T-helper 2 cell treated with Interferon-gamma antibody and Interleukin-4, amounts not matched to agents 100 ng/mL and 5 ng/mL, for 36 hours (primary cell): ENCODE results near the gene ST3GAL3. TPM values are rescaled to one million over a fixed set of nuclear protein-coding genes. Genes with fewer than 3 reads are reported as not detected.

ENCODE experiments used
- intact Hi-C: fragments of 100-400 bp; cut with micrococcal nuclease; formaldehyde crosslinking; loops from one replicate; pipeline ENCODE4 v1.15.1; 2023
- total RNA-seq: library from RNA; stranded (reverse); gene quantifications from 2 replicates; pipeline ENCODE4 v1.2.3, GENCODE V29; 2022

Gene ST3GAL3
- total RNA-seq, 1 donor from 2014 or later, result 23.4 TPM

DNA sequence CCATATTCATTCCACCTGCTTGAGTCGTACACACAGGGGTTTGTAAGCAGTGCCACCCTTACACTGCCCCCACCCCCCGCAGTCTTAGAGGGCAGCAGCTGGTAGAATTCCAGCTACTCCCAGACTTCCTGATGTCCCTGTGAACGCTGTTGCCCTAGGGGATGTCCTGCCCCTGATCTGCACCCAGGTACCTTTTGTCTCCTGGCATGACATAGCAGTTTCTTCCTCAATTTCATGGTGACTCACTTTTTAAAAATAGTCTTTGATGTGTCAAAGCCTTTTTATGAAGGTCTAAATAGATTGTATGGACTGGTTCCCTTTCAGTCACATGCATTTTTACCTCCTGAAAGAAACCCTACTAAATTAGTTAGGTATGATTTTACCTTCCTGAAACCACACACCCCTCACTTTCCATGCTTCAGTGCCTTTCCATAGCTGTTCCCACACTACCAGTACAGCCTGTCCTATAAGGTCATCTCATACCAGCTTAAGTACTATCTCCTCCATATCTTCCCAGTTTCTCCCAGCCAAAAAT, 76.4 kb downstream of the ST3GAL3 start:
- intact Hi-C loops, result no loop called here

DNA sequence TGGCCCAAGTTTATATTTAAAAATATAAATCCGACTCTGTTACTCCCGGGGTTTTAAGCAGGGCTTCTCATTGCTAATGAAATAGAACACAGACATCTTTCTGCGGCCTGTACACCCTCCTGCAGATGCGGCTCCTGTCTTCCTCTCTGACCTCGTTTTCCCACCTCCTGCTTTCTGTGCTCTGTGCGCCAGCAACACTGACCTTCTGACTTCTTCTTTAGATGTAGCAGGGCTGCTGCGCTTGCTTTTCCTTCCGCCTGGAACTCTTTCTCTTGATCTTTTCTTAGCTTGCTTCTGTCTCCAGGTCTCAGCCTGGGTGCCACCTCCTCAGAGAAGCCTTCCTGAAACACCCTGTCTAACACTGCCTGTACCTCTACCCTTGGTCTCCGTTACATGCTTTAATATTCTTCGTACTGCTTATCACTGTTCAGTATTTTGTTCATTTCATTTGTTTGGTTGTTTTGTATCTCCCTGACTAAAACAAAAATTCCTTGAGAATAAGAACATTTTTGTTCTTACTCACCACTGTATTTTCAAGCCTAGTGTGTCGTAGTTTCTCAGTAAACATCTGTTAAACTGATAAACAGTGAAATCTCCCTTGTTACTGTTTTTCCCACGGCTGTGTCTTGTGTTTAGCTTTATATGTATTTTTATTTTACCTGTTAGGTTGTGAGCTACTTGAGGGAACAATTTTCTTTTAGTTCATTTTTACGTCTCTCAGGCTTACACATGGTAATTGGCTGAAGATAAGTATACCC, 79.0 kb downstream of the ST3GAL3 start:
- intact Hi-C loops, result no loop called here

GRCh38 chr1:43786960-43787359, 79.6 kb downstream of the ST3GAL3 start:
- intact Hi-C loops, result no loop called here

DNA sequence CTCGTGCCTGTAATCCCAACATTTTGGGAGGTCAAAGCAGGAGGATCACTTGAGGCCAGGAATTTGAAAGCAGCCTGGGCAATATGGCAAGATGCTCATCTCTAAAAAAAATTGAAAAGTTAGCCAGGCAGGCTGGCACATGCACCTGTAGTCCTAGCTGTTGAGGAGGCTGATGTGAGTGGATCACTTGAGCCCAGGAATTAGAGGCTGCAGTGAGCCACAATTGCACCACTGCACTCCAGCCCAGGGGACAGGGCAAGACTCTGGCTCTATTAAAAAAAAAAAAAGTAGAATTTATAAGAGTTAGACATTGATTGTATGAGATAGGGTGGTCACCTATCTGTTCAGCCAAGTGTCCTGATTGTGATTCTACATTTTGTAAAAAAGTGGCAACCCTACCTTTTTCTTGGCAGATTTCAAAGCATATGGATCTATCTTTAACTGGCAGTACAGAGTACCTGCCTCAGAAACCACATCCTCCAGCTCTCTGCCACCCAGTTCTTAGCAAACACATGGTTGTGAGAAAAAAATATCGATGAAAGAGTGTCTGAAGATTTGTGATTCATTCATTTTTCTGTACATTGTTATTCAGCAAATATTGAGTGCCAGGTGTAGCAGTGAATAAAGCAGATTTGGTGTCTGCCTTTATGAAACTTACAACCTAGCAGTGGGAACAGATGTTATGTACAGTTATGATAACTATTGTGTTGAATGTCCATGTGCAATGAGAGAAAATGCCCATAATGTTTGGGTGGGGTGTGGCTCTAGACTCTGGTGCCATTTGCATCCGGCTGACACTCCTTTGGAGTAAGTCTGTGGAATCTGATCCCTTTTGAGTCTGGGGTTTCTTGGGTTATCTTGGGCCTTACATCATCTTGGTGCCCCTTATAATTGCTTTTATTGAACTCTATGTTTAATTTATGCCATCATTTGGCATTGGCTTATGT, 82.5 kb downstream of the ST3GAL3 start:
- intact Hi-C loops, result no loop called here

DNA sequence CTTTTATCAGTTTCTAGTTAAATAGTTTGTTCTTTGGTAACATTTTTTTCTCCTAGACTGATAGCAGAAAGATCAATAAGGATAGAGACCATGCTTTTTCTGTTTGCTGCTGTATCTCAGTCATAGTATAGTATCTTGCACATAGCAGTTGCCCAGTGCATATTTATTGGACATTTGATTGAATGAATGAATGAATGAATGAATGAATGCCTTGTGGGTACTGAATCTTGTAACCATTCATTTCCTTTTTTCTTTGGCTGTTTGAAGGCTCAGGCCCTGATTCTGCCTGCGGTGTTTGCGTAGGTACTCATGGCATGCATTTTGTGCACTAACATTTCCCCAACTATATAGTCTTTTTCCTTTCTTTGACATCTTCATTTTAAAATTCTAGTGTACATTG, 83.9 kb downstream of the ST3GAL3 start:
- intact Hi-C loops, result no loop called here

GRCh38 chr1:43796111-43796581, 88.8 kb downstream of the ST3GAL3 start:
- intact Hi-C loops, result no loop called here

- intact Hi-C loops, result no loop called here
Observed at GRCh38 chr1:43797891-43798290, 90.6 kb downstream of the ST3GAL3 start.

DNA sequence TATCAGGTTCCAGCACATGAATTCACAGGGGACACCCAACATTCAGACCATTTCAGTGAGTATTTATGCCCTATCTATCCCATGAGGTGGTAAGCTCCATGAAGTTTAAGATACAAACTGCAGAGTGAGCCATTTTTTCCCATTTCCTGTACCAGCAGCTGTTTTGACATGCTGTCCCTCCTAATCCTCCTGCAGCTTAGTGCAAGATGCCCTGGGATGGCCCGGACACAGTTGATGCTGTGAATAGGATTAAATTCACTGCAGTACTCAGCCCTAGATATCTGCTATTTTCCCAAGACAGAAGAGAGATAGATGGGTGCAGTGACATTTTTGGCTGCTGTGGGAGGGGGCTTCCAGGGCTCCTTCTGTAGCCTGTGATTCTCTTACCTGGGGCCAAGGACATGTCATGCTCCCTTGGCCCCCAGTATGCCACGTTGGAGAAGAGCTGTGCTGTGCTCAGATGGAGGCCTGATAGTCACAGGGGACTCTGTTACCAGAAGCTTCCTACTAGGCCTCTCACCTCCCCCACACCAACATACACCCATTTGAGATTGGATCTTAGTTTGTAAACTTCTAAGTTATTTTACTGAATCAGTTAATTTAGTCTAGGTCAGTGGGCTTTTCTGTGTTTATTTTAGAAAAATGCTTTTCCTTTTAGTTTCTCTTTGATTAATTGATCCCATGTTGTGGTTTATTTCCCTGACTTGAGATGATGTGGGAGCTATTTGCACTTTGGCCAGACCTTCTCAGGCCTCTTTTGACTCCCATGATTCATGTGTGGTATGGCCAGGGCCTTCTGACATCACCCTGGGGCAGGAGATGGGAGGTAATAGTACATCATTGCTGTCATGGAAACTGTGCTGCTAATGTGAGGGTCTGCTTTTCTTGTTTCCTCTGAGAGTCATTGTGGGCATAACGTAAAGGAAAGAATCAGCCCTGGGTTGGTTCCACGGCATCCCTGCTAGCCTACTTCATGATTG, 92.6 kb downstream of the ST3GAL3 start:
- intact Hi-C loops, result no loop called here

- intact Hi-C loops, result no loop called here
Observed at GRCh38 chr1:43800771-43801170, 93.4 kb downstream of the ST3GAL3 start.

- intact Hi-C loops, result no loop called here
Observed at GRCh38 chr1:43801203-43801602, 93.9 kb downstream of the ST3GAL3 start.

GRCh38 chr1:43802356-43802980, 95.1 kb downstream of the ST3GAL3 start:
- intact Hi-C loops, result no loop called here

- intact Hi-C loops, result no loop called here
Observed at GRCh38 chr1:43803105-43803504, 95.8 kb downstream of the ST3GAL3 start.

DNA sequence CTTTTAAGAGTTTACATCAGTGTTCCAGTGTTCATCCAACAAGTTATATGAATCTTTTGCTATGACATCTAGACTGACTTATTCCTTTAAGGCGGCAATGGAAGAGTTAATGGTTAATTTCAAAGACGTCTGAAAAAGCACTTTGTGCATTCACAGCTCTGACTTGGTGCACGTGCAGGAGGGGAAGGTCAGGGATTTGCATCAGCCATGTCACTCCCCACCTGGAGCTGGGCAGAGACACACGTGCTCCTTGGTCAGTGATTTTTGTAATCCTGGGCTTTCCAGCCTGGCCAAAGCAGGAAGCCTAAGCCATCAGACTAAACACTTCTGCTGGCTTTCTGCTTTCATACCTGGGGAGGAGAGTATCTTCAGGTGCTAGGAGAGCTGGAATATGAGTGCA, 96.3 kb downstream of the ST3GAL3 start:
- intact Hi-C loops, result no loop called here

DNA sequence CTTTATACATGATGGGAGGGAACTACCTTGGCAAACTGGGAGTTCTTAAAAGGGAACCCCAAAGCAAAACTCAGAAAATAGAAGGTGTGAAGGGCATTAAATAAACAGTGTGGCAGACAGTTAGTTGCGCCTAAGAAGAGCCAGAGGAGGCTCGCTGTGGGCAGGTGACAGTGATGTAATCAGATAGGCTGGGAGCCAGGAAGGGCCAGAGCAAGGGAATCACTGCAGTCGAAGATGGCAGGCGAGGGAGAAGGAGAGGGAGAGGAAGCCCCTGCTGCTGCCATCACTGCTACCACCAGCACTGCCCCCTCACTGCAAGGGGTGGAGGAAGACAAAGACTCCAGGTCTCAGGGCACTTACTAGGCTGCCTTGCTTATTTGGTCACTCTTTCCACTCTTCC, 97.2 kb downstream of the ST3GAL3 start:
- intact Hi-C loops, result no loop called here

GRCh38 chr1:43805340-43805739, 98.0 kb downstream of the ST3GAL3 start:
- intact Hi-C loops, result no loop called here

GRCh38 chr1:43806183-43806582, 98.8 kb downstream of the ST3GAL3 start:
- intact Hi-C loops, result no loop called here

DNA sequence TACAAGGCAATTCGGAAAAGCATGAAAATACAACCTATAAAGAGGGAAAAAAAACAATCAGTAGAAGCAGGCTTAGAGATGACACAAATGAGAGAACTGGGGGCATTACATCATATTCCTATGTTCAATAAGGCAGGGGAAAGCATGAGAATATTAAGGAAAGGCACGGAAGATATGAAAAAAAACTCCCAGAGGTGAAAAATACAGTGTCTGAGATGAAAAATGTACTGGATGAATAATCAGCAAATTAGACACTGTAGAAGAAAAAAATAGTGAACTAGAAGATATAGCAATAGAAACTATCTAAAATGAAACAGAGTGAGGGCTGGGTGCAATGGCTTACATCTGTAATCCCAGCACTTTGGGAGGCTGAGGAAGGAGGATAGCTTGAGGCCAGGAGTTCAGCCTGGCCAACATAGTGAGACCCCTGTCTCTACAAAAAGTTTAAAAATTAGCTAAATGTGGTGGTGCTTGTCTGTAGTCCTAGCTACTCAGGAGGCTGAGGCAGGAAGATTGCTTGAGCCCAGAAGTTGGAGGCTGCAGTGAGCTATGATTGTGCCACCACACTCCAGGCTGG, 101.8 kb downstream of the ST3GAL3 start:
- intact Hi-C loops, result no loop called here

DNA sequence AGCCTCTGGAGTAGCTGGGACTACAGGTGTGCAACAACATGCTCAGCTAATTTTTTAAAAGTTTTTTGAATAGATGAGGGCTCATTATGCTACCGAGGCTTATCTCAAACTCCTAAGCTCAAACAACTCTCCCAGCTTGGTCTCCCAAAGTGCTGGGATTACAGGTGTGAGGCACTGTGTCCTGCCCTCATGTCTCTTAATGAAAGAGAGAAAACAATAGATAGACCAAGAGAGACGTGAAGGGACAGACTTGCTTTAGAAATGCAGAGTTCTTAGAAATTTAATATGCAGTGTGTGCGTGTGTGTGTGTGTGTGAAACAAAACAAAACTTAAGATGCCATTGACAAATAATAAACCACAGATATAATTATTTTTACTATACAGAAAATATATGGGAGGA, 105.2 kb downstream of the ST3GAL3 start:
- intact Hi-C loops, result no loop called here

DNA sequence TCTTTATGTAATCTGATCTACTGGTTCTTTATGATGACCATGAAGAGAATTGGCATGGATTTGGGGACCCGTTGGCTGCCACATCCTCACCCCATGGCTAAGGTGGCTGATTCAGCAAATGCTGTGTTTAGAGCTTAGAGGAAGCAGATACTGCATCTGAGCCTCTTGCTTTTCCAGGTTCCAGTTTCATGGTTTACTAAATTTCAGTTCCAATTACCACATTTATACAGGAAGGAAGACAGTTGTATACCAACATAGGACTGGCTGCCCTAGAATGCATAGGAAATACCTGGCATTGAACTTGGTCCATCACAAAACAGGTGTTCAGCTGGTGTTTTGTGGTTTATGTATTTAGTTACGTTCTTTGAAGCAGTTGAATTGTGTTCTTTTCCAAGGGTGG, 107.1 kb downstream of the ST3GAL3 start:
- intact Hi-C loops, result no loop called here

GRCh38 chr1:43817304-43817939, 110.1 kb downstream of the ST3GAL3 start:
- intact Hi-C loops, result no loop called here
